HEK293 (cell line): ENCODE measurements around the gene CLCN3.

Experiments used
- CTCF ChIA-PET: fragments of 350-600 bp; formaldehyde crosslinking; extraction: SDS; loops from one replicate; lab custom pipeline; 2021; ENCODE audit warnings: antibody characterized with exemption; lab: Yijun Ruan, JAX
- POLR2A ChIA-PET: fragments of 300-600 bp; formaldehyde crosslinking; extraction: SDS; loops from one replicate; lab custom pipeline; 2020; ENCODE audit warnings: antibody characterized with exemption, inconsistent platforms; lab: Yijun Ruan, JAX
- H3K27ac ChIP-seq: fragments of 200-500 bp; sonication (Bioruptor generic); 2 replicates; pipeline ENCODE4 v1.5.1; 2014; ENCODE audit warnings: low read depth, low read length, control low read depth, inconsistent platforms; ENCODE audit errors: extremely low read depth
- H3K36me3 ChIP-seq, 2 experiments: fragments of 200-500 bp in 1 of 2; sonication (Bioruptor generic) in 1 of 2; 1 replicate in 1 of 2; 2 replicates in 1 of 2; pipeline ENCODE4 v1.5.1; 2014 to 2017; ENCODE audit warnings: inconsistent platforms in 2 of 2, low read length in 2 of 2; ENCODE audit not compliant: control insufficient read depth in 2 of 2, insufficient read depth in 1 of 2
- H3K4me1 ChIP-seq: fragments of 200-500 bp; sonication (Bioruptor generic); 2 replicates; pipeline ENCODE4 v1.5.1; 2014; ENCODE audit warnings: mild to moderate bottlenecking, low read length, inconsistent platforms; ENCODE audit not compliant: control insufficient read depth, insufficient read depth
- H3K4me3 ChIP-seq: 2 replicates; pipeline ENCODE4 v1.5.1; 2011; ENCODE audit warnings: low read depth, mild to moderate bottlenecking, control low read depth, low read length, moderate library complexity
- H3K9me3 ChIP-seq: fragments of 200-500 bp; sonication (Bioruptor generic); 2 replicates; pipeline ENCODE4 v1.5.1; 2014; ENCODE audit warnings: low read depth, low read length, inconsistent platforms; ENCODE audit not compliant: control insufficient read depth, insufficient read depth
- BCL11B ChIP-seq: fragments of 450-650 bp; formaldehyde crosslinking; IDR thresholded peaks from 2 replicates; pipeline ENCODE4 v1.5.1; 2016; ENCODE audit warnings: low read depth, missing biosample characterization, missing genetic modification characterization
- GLI2 ChIP-seq: fragments of 450-650 bp; formaldehyde crosslinking; IDR thresholded peaks from 2 replicates; pipeline ENCODE4; 2017; ENCODE audit warnings: missing biosample characterization, missing genetic modification characterization, low read depth, borderline replicate concordance
- GLIS1 ChIP-seq: fragments of 450-650 bp; formaldehyde crosslinking; IDR thresholded peaks from 2 replicates; pipeline ENCODE4 v1.5.1; 2016; ENCODE audit warnings: missing biosample characterization, missing genetic modification characterization
- INSM2 ChIP-seq: fragments of 450-650 bp; formaldehyde crosslinking; IDR thresholded peaks from 2 replicates; pipeline ENCODE4 v1.5.1; 2016; ENCODE audit warnings: missing biosample characterization, missing genetic modification characterization
- KLF16 ChIP-seq: fragments of 450-650 bp; formaldehyde crosslinking; IDR thresholded peaks from 2 replicates; pipeline ENCODE4 v1.5.1; 2017; ENCODE audit warnings: missing biosample characterization, missing genetic modification characterization
- REPIN1 ChIP-seq: fragments of 450-650 bp; formaldehyde crosslinking; IDR thresholded peaks from 2 replicates; pipeline ENCODE4 v1.5.1; 2017; ENCODE audit warnings: missing biosample characterization, missing genetic modification characterization, low read depth
- SCRT2 ChIP-seq: fragments of 450-650 bp; formaldehyde crosslinking; IDR thresholded peaks from 2 replicates; pipeline ENCODE4 v1.5.1; 2016; ENCODE audit warnings: missing biosample characterization, missing genetic modification characterization
- ZBTB11 ChIP-seq: fragments of 450-650 bp; formaldehyde crosslinking; conservative IDR thresholded peaks from 2 replicates; pipeline ENCODE4 v1.5.1; 2016; ENCODE audit warnings: low read depth, missing biosample characterization, missing genetic modification characterization
- ZFP3 ChIP-seq: fragments of 450-650 bp; formaldehyde crosslinking; IDR thresholded peaks from 2 replicates; pipeline ENCODE4 v1.5.1; 2016; ENCODE audit warnings: low read depth, missing biosample characterization, missing genetic modification characterization
- ZFP41 ChIP-seq: fragments of 450-650 bp; formaldehyde crosslinking; IDR thresholded peaks from 2 replicates; pipeline ENCODE4 v1.5.1; 2016; ENCODE audit warnings: missing biosample characterization, missing genetic modification characterization, borderline replicate concordance
- ZNF146 ChIP-seq: fragments of 450-650 bp; formaldehyde crosslinking; IDR thresholded peaks from 2 replicates; pipeline ENCODE4 v1.5.1; 2016; ENCODE audit warnings: missing biosample characterization, missing genetic modification characterization
- ZNF157 ChIP-seq: fragments of 450-650 bp; formaldehyde crosslinking; IDR thresholded peaks from 2 replicates; pipeline ENCODE4 v1.5.1; 2016; ENCODE audit warnings: missing biosample characterization, missing genetic modification characterization
- ZNF214 ChIP-seq: fragments of 450-650 bp; formaldehyde crosslinking; IDR thresholded peaks from 2 replicates; pipeline ENCODE4 v1.5.1; 2017; ENCODE audit warnings: missing biosample characterization, mild to moderate bottlenecking, missing genetic modification characterization, borderline replicate concordance
- ZNF24 ChIP-seq: fragments of 450-650 bp; formaldehyde crosslinking; IDR thresholded peaks from 2 replicates; pipeline ENCODE4 v1.5.1; 2016; ENCODE audit warnings: missing biosample characterization, missing genetic modification characterization
- ZNF26 ChIP-seq: fragments of 450-650 bp; formaldehyde crosslinking; IDR thresholded peaks from 2 replicates; pipeline ENCODE4 v1.5.1; 2016; ENCODE audit warnings: missing biosample characterization, missing genetic modification characterization
- ZNF280D ChIP-seq: fragments of 450-650 bp; formaldehyde crosslinking; IDR thresholded peaks from 2 replicates; pipeline ENCODE4 v1.5.1; 2016; ENCODE audit warnings: missing biosample characterization, missing genetic modification characterization
- ZNF639 ChIP-seq: fragments of 450-650 bp; formaldehyde crosslinking; IDR thresholded peaks from 2 replicates; pipeline ENCODE4 v1.5.1; 2016; ENCODE audit warnings: missing biosample characterization, missing genetic modification characterization
- ZNF768 ChIP-seq: fragments of 450-650 bp; formaldehyde crosslinking; IDR thresholded peaks from 2 replicates; pipeline ENCODE4 v1.5.1; 2018; ENCODE audit warnings: missing biosample characterization, mild to moderate bottlenecking, missing genetic modification characterization
- ZNF791 ChIP-seq: fragments of 450-650 bp; formaldehyde crosslinking; IDR thresholded peaks from 2 replicates; pipeline ENCODE4 v1.5.1; 2016; ENCODE audit warnings: missing biosample characterization, missing genetic modification characterization
- ZSCAN30 ChIP-seq: fragments of 450-650 bp; IDR thresholded peaks from 2 replicates; pipeline ENCODE4 v1.5.1; 2018; ENCODE audit warnings: missing biosample characterization, mild to moderate bottlenecking, missing genetic modification characterization, moderate library complexity

CLCN3 gene

GRCh38 chr4:169675825-169676224 is 55.4 kb downstream of the CLCN3 start:
- ChIA-PET CTCF (interaction anchor here (1.6 kb wide), 1 partner anchor 63 kb away, joined by 4 read pairs; the partner anchor contains the start of gene NEK1), POLR2A (no interaction called here)
- H3K9me3 ChIP-seq, result no peaks in the 10 kb centered on the region
- H3K36me3 ChIP-seq, result peaks cover 0 to 4% of the 10 kb centered on the region in 2 experiments; a peak in 2 of 3 replicates
- no peak for TF ChIP-seq ZFP3
- TF ChIP-seq ZNF639 (tag by site-specific recombination), result no peak
- TF ChIP-seq ZNF768 (tag by site-specific recombination), result no peak
- TF ChIP-seq SCRT2 (tag by site-specific recombination), result no peak
- TF ChIP-seq REPIN1 (tag by site-specific recombination), result no peak
- TF ChIP-seq ZSCAN30 (tag by site-specific recombination), result no peak
- no peak for TF ChIP-seq ZNF24 (tag by site-specific recombination)
- no peak for TF ChIP-seq ZNF214
- no peak for TF ChIP-seq ZFP41 (tag by site-specific recombination)
- TF ChIP-seq ZNF146 (tag by site-specific recombination), result no peak
- no peak for TF ChIP-seq ZNF157 (tag by site-specific recombination)
- TF ChIP-seq GLIS1 (tag by site-specific recombination), result no peak
- TF ChIP-seq ZBTB11 (tag by site-specific recombination), result no peak
- TF ChIP-seq ZNF280D (tag by site-specific recombination), result no peak
- no peak for TF ChIP-seq ZNF26 (tag by site-specific recombination)
- TF ChIP-seq GLI2, result no peak
- TF ChIP-seq BCL11B (tag by site-specific recombination), result no peak
- TF ChIP-seq ZNF791 (tag by site-specific recombination), result no peak
- TF ChIP-seq KLF16 (tag by site-specific recombination), result no peak
- TF ChIP-seq INSM2 (tag by site-specific recombination), result no peak
- peaks cover 9% of the 10 kb centered on the region for H3K4me1 ChIP-seq
- H3K27ac ChIP-seq, result no peak overlapping the region
- no peak overlapping the region for H3K4me3 ChIP-seq
